Smooth muscle cell (in vitro differentiated cells): ENCODE results near the gene MGAT1. TPM values are rescaled to one million over a fixed set of nuclear protein-coding genes. Genes with fewer than 3 reads are reported as not detected.

Experiments used
- DNase-seq: peaks from one replicate; lab custom pipeline; 2025; ENCODE audit not compliant: unreplicated experiment; lab: John Stamatoyannopoulos, UW
- H2AFZ ChIP-seq: fragments of 200-600 bp; sonication (generic); 2 replicates; pipeline ENCODE4 v1.6.0; 2016; ENCODE audit warnings: antibody characterized with exemption, low read depth, mild to moderate bottlenecking
- H3F3A ChIP-seq: fragments of 200-600 bp; sonication (generic); 2 replicates; pipeline ENCODE4 v1.6.0; 2017; ENCODE audit warnings: antibody characterized with exemption, low read depth
- H3K27ac ChIP-seq: fragments of 200-600 bp; sonication (generic); 2 replicates; pipeline ENCODE4 v1.5.1; 2016; ENCODE audit warnings: low read depth, mild to moderate bottlenecking
- H3K27me3 ChIP-seq: fragments of 200-600 bp; sonication (generic); 2 replicates; pipeline ENCODE4 v1.6.1; 2016; ENCODE audit warnings: low read depth, mild to moderate bottlenecking
- H3K36me3 ChIP-seq: fragments of 200-600 bp; sonication (generic); 2 replicates; pipeline ENCODE4 v1.5.1; 2016; ENCODE audit warnings: low read depth
- H3K4me1 ChIP-seq: fragments of 200-600 bp; sonication (generic); 2 replicates; pipeline ENCODE4 v1.5.1; 2016; ENCODE audit warnings: low read depth
- H3K4me2 ChIP-seq: fragments of 200-600 bp; sonication (generic); 2 replicates; pipeline ENCODE4 v1.6.0; 2016; ENCODE audit warnings: mild to moderate bottlenecking
- H3K4me3 ChIP-seq: fragments of 200-600 bp; sonication (generic); 2 replicates; pipeline ENCODE4 v1.5.1; 2016; ENCODE audit warnings: mild to moderate bottlenecking
- H3K79me2 ChIP-seq: fragments of 200-600 bp; sonication (generic); 2 replicates; pipeline ENCODE4 v1.6.0; 2016; ENCODE audit warnings: low read depth, mild to moderate bottlenecking
- H3K9ac ChIP-seq: fragments of 200-600 bp; sonication (generic); 2 replicates; pipeline ENCODE4 v1.6.0; 2016; ENCODE audit warnings: low read depth
- H3K9me3 ChIP-seq: fragments of 200-600 bp; sonication (generic); replicated peaks from 2 replicates; pipeline ENCODE4 v1.5.1; 2016; ENCODE audit warnings: low read depth
- H4K20me1 ChIP-seq: fragments of 200-600 bp; sonication (generic); 2 replicates; pipeline ENCODE4 v1.6.0; 2016; ENCODE audit warnings: low read depth
- WGBS: methylation state at CpG from one replicate; pipeline ENCODE4 v1.1.7; 2016; ENCODE audit warnings: low lambda C conversion rate; 5-methylcytosine and 5-hydroxymethylcytosine counted together
- polyA plus RNA-seq: library from polyadenylated mRNA; unstranded; fragments of >200 nt; fragmentation: Nextera tagmentation; extraction: Ambion mirVana; gene quantifications from 2 replicates; pipeline ENCODE4 v1.2.1, GENCODE V29; 2016
- total RNA-seq: library from RNA; depleted of rRNA; stranded (reverse); fragments of >200 nt; gene quantifications from 2 replicates; pipeline ENCODE4 v1.2.3, GENCODE V29; 2014
- TF ChIP-seq, protein P1 (sequence below): fragments of 200-600 bp; sonication (generic); IDR thresholded peaks from 2 replicates; pipeline ENCODE4 v1.5.1; 2017; ENCODE audit warnings: borderline replicate concordance, mild to moderate bottlenecking, antibody characterized with exemption; ENCODE audit not compliant: insufficient read depth, poor library complexity, severe bottlenecking

The MGAT1 gene
- total and polyA plus RNA-seq, 2 experiments from 2014 or later, result 128 to 161 TPM

DNA sequence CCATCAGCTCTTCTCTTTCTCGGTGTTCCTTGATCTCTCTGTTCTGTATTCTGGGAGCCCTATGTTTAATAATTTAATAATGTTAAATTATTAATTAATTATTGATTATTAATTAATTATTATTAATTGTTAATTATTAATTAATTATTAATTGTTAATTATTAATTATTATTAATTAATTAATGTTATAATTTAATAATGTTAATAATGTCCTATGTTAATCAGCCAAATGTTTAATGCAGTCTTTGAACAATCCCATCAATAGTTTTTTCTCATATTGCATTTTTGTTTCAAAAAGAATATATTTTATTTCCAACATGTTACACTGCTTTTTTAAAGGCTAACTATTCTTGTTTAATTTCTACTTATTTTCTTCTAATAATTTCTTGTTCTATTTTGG is 26.2 kb downstream of the MGAT1 start:
- Histone ChIP-seq H3K27ac (no peak overlapping the region), H3K9me3 (peaks cover 10% of the 10 kb centered on the region), H3K4me1 (no peaks in the 10 kb centered on the region), H4K20me1 (no peaks in the 10 kb centered on the region), H3K4me3 (no peak overlapping the region), H2AFZ (no peak overlapping the region), H3K9ac (no peak overlapping the region), H3K79me2 (no peaks in the 10 kb centered on the region), H3K36me3 (no peaks in the 10 kb centered on the region), H3K27me3 (no peaks in the 10 kb centered on the region), H3F3A (no peaks in the 10 kb centered on the region), H3K4me2 (no peak overlapping the region)
- TF ChIP-seq, protein P1, sequence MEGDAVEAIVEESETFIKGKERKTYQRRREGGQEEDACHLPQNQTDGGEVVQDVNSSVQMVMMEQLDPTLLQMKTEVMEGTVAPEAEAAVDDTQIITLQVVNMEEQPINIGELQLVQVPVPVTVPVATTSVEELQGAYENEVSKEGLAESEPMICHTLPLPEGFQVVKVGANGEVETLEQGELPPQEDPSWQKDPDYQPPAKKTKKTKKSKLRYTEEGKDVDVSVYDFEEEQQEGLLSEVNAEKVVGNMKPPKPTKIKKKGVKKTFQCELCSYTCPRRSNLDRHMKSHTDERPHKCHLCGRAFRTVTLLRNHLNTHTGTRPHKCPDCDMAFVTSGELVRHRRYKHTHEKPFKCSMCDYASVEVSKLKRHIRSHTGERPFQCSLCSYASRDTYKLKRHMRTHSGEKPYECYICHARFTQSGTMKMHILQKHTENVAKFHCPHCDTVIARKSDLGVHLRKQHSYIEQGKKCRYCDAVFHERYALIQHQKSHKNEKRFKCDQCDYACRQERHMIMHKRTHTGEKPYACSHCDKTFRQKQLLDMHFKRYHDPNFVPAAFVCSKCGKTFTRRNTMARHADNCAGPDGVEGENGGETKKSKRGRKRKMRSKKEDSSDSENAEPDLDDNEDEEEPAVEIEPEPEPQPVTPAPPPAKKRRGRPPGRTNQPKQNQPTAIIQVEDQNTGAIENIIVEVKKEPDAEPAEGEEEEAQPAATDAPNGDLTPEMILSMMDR, result no peak
- DNase-seq, result no peak
- WGBS, result 98% methylated on average over 1 of the region's 1 CpG

DNA sequence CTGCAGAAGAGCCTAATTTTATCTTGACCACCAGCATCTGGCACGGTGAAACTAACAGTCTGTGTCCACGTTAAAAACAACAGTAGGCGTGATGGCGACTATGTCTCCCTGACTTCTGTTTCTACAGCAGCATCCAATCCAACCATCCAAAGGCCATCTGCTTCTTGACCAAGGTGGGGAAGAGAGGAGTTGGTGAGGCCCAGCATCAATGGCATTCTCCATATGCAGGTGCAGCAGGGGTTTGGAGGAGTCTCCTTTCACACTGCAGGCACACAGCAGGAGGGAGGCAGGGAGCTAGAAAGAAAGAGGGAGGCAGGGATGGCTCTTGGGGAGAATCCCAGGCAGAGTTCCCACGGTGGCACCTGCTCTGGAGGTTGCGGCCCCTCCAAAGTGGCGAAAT is 27.0 kb downstream of the MGAT1 start:
- Histone ChIP-seq H3K36me3 (no peaks in the 10 kb centered on the region), H3K4me2 (no peak overlapping the region), H3K4me3 (no peak overlapping the region), H3K27me3 (no peaks in the 10 kb centered on the region), H4K20me1 (no peaks in the 10 kb centered on the region), H3K27ac (no peak overlapping the region), H3K4me1 (no peaks in the 10 kb centered on the region), H3F3A (no peaks in the 10 kb centered on the region), H2AFZ (no peak overlapping the region), H3K79me2 (no peaks in the 10 kb centered on the region), H3K9me3 (peaks cover 10% of the 10 kb centered on the region), H3K9ac (no peak overlapping the region)
- TF ChIP-seq, protein P1, result no peak
- no peak for DNase-seq
- 91% methylated on average over 7 of the region's 7 CpGs for WGBS

DNA sequence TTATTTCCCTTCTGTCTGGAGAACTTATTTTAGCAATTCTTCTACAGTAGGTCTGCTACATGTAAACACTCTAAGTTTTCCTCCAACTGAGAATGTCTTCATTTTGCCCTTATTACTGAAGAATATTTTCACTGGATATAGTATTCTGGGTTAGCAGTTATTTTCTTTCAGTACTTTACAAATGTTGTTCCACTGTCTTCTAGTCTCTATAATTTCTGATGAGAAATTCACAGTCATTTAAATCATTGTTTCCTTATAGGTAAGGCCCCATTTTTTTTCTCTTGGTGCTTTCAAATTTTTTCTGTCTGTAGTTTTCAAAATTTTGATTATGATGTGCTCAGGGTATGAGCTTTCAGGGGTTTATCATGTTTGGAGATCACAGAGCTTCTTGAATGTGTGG is 30.8 kb downstream of the MGAT1 start:
- Histone ChIP-seq H3K27ac (no peak overlapping the region), H3K4me2 (no peak overlapping the region), H3K4me3 (no peak overlapping the region), H3K79me2 (no peaks in the 10 kb centered on the region), H3K9me3 (peaks cover 14% of the 10 kb centered on the region), H3F3A (no peaks in the 10 kb centered on the region), H3K9ac (no peak overlapping the region), H3K36me3 (no peaks in the 10 kb centered on the region), H3K27me3 (no peaks in the 10 kb centered on the region), H3K4me1 (no peaks in the 10 kb centered on the region), H2AFZ (no peak overlapping the region), H4K20me1 (no peaks in the 10 kb centered on the region)
- no peak for DNase-seq
- TF ChIP-seq, protein P1, result no peak

DNA sequence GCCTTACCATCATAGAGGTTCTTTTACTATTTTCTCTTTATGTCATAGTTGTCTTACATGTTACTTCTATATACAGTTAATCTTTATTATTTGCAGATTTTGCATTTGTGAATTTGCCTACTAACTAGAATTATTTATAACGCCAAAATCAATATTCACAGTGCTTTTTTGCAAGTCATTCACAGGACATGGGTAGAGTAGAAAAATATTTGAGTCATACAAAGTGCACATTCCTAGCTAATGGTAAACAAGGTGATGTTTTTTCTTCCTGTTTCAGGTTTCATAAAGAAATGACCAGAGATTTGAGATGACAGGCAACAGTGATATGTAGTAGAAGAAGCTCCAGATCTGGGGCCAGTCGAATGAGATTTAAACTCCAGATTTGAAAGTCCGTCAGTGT is 32.8 kb downstream of the MGAT1 start:
- no peaks in the 10 kb centered on the region for H3K36me3 ChIP-seq
- no peaks in the 10 kb centered on the region for H4K20me1 ChIP-seq
- TF ChIP-seq, protein P1, result no peak
- no peak overlapping the region for H3K4me2 ChIP-seq
- H3K9me3 ChIP-seq, result peaks cover 14% of the 10 kb centered on the region
- no peaks in the 10 kb centered on the region for H3K79me2 ChIP-seq
- no peak overlapping the region for H3K4me3 ChIP-seq
- H3K9ac ChIP-seq, result no peak overlapping the region
- H3K27me3 ChIP-seq, result no peaks in the 10 kb centered on the region
- no peaks in the 10 kb centered on the region for H3F3A ChIP-seq
- no peak overlapping the region for H2AFZ ChIP-seq
- no peaks in the 10 kb centered on the region for H3K4me1 ChIP-seq
- DNase-seq, result no peak
- 64% methylated on average over 3 of the region's 3 CpGs for WGBS
- no peak overlapping the region for H3K27ac ChIP-seq
